Spleen (tissue), 11 donors: ENCODE data around the gene CD163L1. TPM values are rescaled to one million over a fixed set of nuclear protein-coding genes. Genes with fewer than 3 reads are reported as not detected.

ENCODE experiments used
- DNase-seq: peaks from one replicate; pipeline ENCODE4 v3.0.0-alpha.2; 2020
- H3K27ac ChIP-seq, 8 donors: fragments of 200-600 bp; sonication (generic) in 7 of 8; 1 replicate in 4 of 8; 2 replicates in 4 of 8; pipeline versions ENCODE4 v1.5.0 to v1.8.0; 2016 to 2021; ENCODE audit warnings: inconsistent platforms in 4 of 8, mild to moderate bottlenecking in 4 of 8, moderate library complexity in 1 of 8
- H3K27me3 ChIP-seq, 7 donors: fragments of 200-600 bp; sonication (generic) in 6 of 7; replicated peaks in 1 of 7; 1 replicate in 4 of 7; 2 replicates in 3 of 7; pipeline versions ENCODE4 v1.5.0 to v1.8.0; 2016 to 2021; ENCODE audit warnings: inconsistent platforms in 3 of 7, mild to moderate bottlenecking in 1 of 7
- H3K36me3 ChIP-seq, 6 donors: fragments of 200-600 bp; sonication (generic) in 5 of 6; 1 replicate in 4 of 6; 2 replicates in 2 of 6; pipeline versions ENCODE4 v1.5.0 to v1.8.0; 2016 to 2021; ENCODE audit warnings: inconsistent platforms in 2 of 6
- H3K4me1 ChIP-seq, 6 donors: fragments of 200-600 bp; sonication (generic) in 5 of 6; 1 replicate in 3 of 6; 2 replicates in 3 of 6; pipeline versions ENCODE4 v1.5.0 to v1.8.0; 2016 to 2021; ENCODE audit warnings: inconsistent platforms in 3 of 6
- H3K4me3 ChIP-seq, 8 donors: fragments of 200-600 bp; sonication (generic) in 7 of 8; 1 replicate in 4 of 8; 2 replicates in 4 of 8; pipeline versions ENCODE4 v1.5.0 to v1.8.0; 2016 to 2021; ENCODE audit warnings: inconsistent platforms in 4 of 8, mild to moderate bottlenecking in 4 of 8, moderate library complexity in 2 of 8
- H3K9me3 ChIP-seq, 8 donors: fragments of 200-600 bp; sonication (generic) in 7 of 8; 1 replicate in 4 of 8; 2 replicates in 4 of 8; pipeline versions ENCODE4 v1.5.0 to v1.8.0; 2016 to 2021; ENCODE audit warnings: inconsistent platforms in 4 of 8
- CTCF ChIP-seq, 11 experiments: fragments of 200-600 bp in 7 of 11; fragments of 450-650 bp in 4 of 11; sonication (generic) in 4 of 11; IDR thresholded peaks in 8 of 11; conservative IDR thresholded peaks in 3 of 11; 1 replicate in 7 of 11; 2 replicates in 4 of 11; pipeline versions ENCODE4 v1.4.0 to v1.8.0; 2016 to 2021; ENCODE audit warnings: antibody characterized with exemption in 11 of 11, inconsistent platforms in 4 of 11, mild to moderate bottlenecking in 1 of 11
- POLR2A ChIP-seq, 3 donors: fragments of 450-650 bp; IDR thresholded peaks; one replicate each; pipeline ENCODE4 v1.5.1; 2017; ENCODE audit warnings: antibody characterized with exemption in 3 of 3, mild to moderate bottlenecking in 1 of 3
- POLR2AphosphoS5 ChIP-seq, 3 donors: sonication (generic); formaldehyde crosslinking; IDR thresholded peaks; one replicate each; pipeline ENCODE4 v1.5.1; 2017; ENCODE audit warnings: antibody characterized with exemption in 3 of 3
- WGBS, 5 donors: extraction: QIAGEN DNeasy Blood & Tissue Kit in 3 of 5; methylation state at CpG; one replicate each; pipeline versions ENCODE4 v1.1.5 to v1.1.7; 2013 to 2018; 5-methylcytosine and 5-hydroxymethylcytosine counted together
- intact Hi-C: fragments of 100-400 bp; cut with DNase I; formaldehyde crosslinking; loops from one replicate; pipeline ENCODE4 v1.15.0; 2023; ENCODE audit warnings: low total_unique reads
- polyA plus RNA-seq, 3 donors: library from polyadenylated mRNA; stranded (reverse); fragments of 200-250 nt; gene quantifications; one replicate each; pipeline ENCODE4 v1.2.1, GENCODE V29; 2013
- total RNA-seq, 7 donors: library from RNA; depleted of rRNA in 3 of 7; stranded (reverse); fragments of >200 nt in 3 of 7; fragmentation: NEBNext Ultra II Directional in 4 of 7; extraction: Animal tissue kit (Norgen Biotek cat#: 25700) in 4 of 7; gene quantifications; one replicate each; pipeline versions ENCODE4 v1.1.0 to v1.2.1, GENCODE V29; 2016 to 2021
- donor health status: healthy with polysubstance abuse.
- donor health status: DM: no; HTN: no; CAD: no; lungs with moderate emphysema.
- donor health status: DM: no; HTN: no; CAD: no.
- donor health status: Bipolar disorder and iron deficiency.
- donor health status: healthy.
- donor health status: DM: no; HTN: no; CAD: no.
- donor health status: DM: yes; HTN: yes; CAD: no.

The CD163L1 gene
- total and polyA plus RNA-seq, 10 donors, result 11.7 to 192 (median 79.6) TPM

GRCh38 chr12:7351177-7351576 lies 92.8 kb downstream of the CD163L1 start:
- no peaks in the 10 kb centered on the region for H3K36me3 ChIP-seq
- intact Hi-C loops, result no loop called here
- no peak for TF ChIP-seq POLR2A (IDR thresholded peaks at IDR 0.05)
- no peak for TF ChIP-seq POLR2AphosphoS5 (IDR thresholded peaks at IDR 0.05)
- TF ChIP-seq CTCF (IDR thresholded peaks at IDR 0.05 in 8 of 11, conservative IDR thresholded peaks at IDR 0.05 in 3 of 11), result no peak
- peak overlapping the region in 1 of 8 donors; percentile 19 for H3K27ac ChIP-seq
- H3K27me3 ChIP-seq, result no peaks in the 10 kb centered on the region
- no peak for DNase-seq
- peaks cover 0 to 13% (median 7%) of the 10 kb centered on the region in 6 donors for H3K4me1 ChIP-seq
- no peaks in the 10 kb centered on the region for H3K9me3 ChIP-seq
- no peak overlapping the region for H3K4me3 ChIP-seq
- 52 to 74% (median 56%) methylated on average over 2 of the region's 2 CpGs for WGBS, 5 donors

- Histone ChIP-seq H3K27me3 (no peaks in the 10 kb centered on the region), H3K27ac (no peak overlapping the region), H3K4me1 (peaks cover 0 to 28% (median 13%) of the 10 kb centered on the region in 6 donors), H3K4me3 (no peak overlapping the region), H3K36me3 (no peaks in the 10 kb centered on the region), H3K9me3 (peaks cover 0 to 16% (median 13%) of the 10 kb centered on the region in 8 donors)
- no peak for TF ChIP-seq POLR2A (IDR thresholded peaks at IDR 0.05)
- intact Hi-C loops, result no loop called here
- 62 to 79% (median 78%) methylated on average over 4 of the region's 4 CpGs for WGBS, 5 donors
- no peak for DNase-seq
These were observed 94.5 kb downstream of the CD163L1 start for GRCh38 chr12:7349418-7349817.

GRCh38 chr12:7346551-7347225 lies 97.3 kb downstream of the CD163L1 start:
- H3K9me3 ChIP-seq, result peaks cover 0 to 27% (median 17%) of the 10 kb centered on the region in 8 donors
- H3K4me3 ChIP-seq, result no peak overlapping the region
- peak overlapping the region in 2 of 8 donors; percentile 33 to 64 for H3K27ac ChIP-seq
- no peaks in the 10 kb centered on the region for H3K27me3 ChIP-seq
- no peak for TF ChIP-seq CTCF (IDR thresholded peaks at IDR 0.05 in 8 of 11, conservative IDR thresholded peaks at IDR 0.05 in 3 of 11)
- TF ChIP-seq POLR2AphosphoS5 (IDR thresholded peaks at IDR 0.05), result no peak
- peaks cover 0 to 28% (median 13%) of the 10 kb centered on the region in 6 donors for H3K4me1 ChIP-seq
- no peaks in the 10 kb centered on the region for H3K36me3 ChIP-seq
- intact Hi-C loops, result no loop called here
- no peak for DNase-seq
- 54 to 75% (median 59%) methylated on average over 6 of the region's 6 CpGs for WGBS, 5 donors

- Histone ChIP-seq H3K4me1 (peaks cover 0 to 28% (median 13%) of the 10 kb centered on the region in 6 donors), H3K27me3 (no peaks in the 10 kb centered on the region), H3K36me3 (no peaks in the 10 kb centered on the region), H3K9me3 (peaks cover 0 to 27% (median 17%) of the 10 kb centered on the region in 8 donors), H3K4me3 (no peak overlapping the region), H3K27ac (peak overlapping the region in 4 of 8 donors; percentile 25 to 64 (median 42))
- DNase-seq, result no peak
- intact Hi-C loops, result no loop called here
- TF ChIP-seq POLR2A (IDR thresholded peaks at IDR 0.05), result no peak
- no peak for TF ChIP-seq CTCF (IDR thresholded peaks at IDR 0.05 in 8 of 11, conservative IDR thresholded peaks at IDR 0.05 in 3 of 11)
- TF ChIP-seq POLR2AphosphoS5 (IDR thresholded peaks at IDR 0.05), result no peak
These were observed 98.9 kb downstream of the CD163L1 start for GRCh38 chr12:7344833-7345606.
